ENCODE measurements around the gene NFATC1. TPM values are rescaled to one million over a fixed set of nuclear protein-coding genes. Genes with fewer than 3 reads are reported as not detected.

NFATC1 gene
- total RNA-seq, 4 donors from 2014 or later = 10.1 to 15.0 (median 12.7) TPM

DNA sequence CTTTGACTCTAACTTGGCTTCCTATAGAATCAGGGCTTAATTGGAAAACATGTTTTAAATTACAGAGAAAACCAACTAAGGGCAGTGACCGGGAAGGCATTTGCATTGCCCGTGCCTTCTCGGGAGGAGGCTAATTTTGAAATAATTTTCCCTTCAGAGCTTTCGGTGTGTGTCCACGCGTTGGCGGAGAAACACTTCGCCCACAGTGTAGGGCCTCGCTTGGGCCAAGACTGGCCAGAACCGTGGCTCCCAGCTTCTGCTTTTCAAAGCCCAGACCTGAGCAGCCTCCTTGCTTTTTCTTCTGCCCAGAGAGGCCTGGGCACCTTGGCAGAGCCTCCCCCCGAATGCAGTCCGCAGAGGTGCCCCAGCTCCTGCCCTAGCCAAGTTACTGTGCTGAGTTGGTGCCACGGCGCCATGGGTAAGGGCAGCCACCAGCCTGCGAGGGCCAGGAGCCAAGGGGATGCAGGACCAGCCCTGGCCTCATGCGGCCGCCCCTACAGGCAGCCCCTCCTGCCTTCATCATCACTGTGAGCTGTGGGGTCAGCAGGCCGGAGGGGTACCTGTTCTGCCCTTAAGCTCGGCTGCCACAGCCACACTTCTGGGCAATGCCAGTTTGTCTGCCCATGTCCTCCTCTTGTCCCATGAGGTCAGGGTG, 57.4 kb downstream of the NFATC1 start:
- WGBS, 2 donors = 87 to 92% methylated on average over 13 to 19 of the region's 19 CpGs
- peaks cover 8 to 16% of the 10 kb centered on the region in 2 donors for H3K36me3 ChIP-seq

DNA sequence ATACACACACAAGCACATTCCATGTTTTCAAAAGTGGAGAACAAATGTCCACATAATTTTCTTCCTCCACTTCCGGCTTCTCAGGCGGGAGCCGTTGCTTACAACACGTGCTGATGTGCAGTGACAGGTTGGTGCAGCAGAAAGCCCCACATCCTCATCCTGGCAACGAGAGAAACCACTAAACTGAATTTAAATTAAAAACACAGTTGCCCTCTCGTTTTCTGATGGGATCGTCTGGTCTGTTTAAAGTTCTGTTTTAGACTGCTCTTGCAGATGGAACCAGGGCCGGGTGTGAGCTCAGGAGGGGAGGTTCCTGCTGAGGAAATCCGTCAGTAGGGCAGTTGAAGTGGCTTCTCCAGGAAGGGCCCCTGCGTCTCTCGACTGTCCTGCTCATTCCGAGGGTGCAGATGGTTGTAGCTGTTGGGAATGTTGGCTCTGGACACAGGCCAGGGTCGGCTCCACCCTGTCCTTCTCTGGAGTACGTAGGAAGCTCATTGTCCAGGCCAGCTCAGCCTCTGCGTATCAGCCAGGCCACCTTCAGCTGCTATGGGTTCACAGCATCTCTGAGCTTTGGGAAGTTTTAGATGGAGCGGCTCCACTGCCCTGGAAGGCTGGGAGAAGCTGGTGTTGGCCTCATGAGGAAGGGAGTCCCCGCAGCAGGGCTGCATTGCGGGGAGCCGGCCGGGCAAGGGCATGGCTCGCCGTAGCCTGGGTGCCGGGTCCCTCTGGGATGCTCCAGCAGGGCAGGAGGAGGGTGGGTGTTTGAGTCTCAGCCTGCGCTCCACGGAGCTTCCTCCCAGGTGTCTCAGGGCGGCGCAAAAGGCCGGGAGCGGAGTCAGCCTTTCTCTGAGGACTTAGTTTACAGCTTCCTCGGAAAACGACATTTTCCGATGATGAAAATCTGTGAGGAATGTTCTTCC, 58.3 kb downstream of the NFATC1 start:
- H3K27me3 ChIP-seq = no peaks in the 10 kb centered on the region
- no peak overlapping the region for H3K27ac ChIP-seq
- peaks cover 8 to 16% of the 10 kb centered on the region in 2 donors for H3K36me3 ChIP-seq
- peak; percentile 17 to 20 for DNase-seq
- 68 to 86% methylated on average over 26 to 27 of the region's 32 CpGs for WGBS, 2 donors
- H3K4me3 ChIP-seq (replicated peaks in 1 of 3) = no peak overlapping the region
- H3K9me3 ChIP-seq = no peaks in the 10 kb centered on the region
- intact Hi-C loops (cut with DNase I) = no loop called here
- peaks cover 0 to 13% of the 10 kb centered on the region in 2 donors for H3K4me1 ChIP-seq
- TF ChIP-seq, protein P1, sequence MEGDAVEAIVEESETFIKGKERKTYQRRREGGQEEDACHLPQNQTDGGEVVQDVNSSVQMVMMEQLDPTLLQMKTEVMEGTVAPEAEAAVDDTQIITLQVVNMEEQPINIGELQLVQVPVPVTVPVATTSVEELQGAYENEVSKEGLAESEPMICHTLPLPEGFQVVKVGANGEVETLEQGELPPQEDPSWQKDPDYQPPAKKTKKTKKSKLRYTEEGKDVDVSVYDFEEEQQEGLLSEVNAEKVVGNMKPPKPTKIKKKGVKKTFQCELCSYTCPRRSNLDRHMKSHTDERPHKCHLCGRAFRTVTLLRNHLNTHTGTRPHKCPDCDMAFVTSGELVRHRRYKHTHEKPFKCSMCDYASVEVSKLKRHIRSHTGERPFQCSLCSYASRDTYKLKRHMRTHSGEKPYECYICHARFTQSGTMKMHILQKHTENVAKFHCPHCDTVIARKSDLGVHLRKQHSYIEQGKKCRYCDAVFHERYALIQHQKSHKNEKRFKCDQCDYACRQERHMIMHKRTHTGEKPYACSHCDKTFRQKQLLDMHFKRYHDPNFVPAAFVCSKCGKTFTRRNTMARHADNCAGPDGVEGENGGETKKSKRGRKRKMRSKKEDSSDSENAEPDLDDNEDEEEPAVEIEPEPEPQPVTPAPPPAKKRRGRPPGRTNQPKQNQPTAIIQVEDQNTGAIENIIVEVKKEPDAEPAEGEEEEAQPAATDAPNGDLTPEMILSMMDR (IDR thresholded peaks at IDR 0.05) = no peak
- no peak for TF ChIP-seq POLR2A (IDR thresholded peaks at IDR 0.05)

More for the DNA sequence above, 57.4 kb downstream of the NFATC1 start:
- no peaks in the 10 kb centered on the region for H3K9me3 ChIP-seq
- intact Hi-C loops (cut with DNase I) = no loop called here
- no peaks in the 10 kb centered on the region for H3K27me3 ChIP-seq
- H3K4me1 ChIP-seq = peaks cover 0 to 4% of the 10 kb centered on the region in 2 donors
- H3K4me3 ChIP-seq (replicated peaks in 1 of 3) = no peak overlapping the region
- DNase-seq = no peak
- TF ChIP-seq, protein P1 (IDR thresholded peaks at IDR 0.05) = no peak
- TF ChIP-seq POLR2A (IDR thresholded peaks at IDR 0.05) = no peak
- H3K27ac ChIP-seq = no peak overlapping the region

DNA sequence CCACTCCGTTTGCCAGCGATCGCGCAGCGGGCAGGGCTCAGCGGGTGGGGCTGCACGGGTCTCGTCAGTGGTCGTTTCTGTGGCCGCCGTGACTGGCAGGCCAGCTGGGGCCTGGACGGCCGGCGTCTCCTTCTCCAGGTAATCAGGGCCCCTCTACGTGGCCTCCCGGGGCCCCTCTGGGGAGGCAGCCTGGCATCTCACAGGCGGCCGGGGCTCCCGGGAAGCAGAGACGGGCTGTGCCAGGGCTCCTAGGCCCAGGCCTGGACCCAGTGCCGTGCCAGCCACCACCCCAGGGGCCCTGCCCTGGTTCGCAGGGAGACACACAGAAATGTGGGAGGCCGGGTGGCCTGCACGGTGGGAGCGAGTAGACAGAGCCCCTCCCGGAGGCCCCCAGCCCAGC, 59.5 kb downstream of the NFATC1 start:
- WGBS, 2 donors = 93 to 97% methylated on average over 16 to 20 of the region's 26 CpGs
- DNase-seq = no peak
- intact Hi-C loops (cut with DNase I) = no loop called here

GRCh38 chr18:79456105-79456980, 60.6 kb downstream of the NFATC1 start:
- TF ChIP-seq POLR2A (IDR thresholded peaks at IDR 0.05) = no peak
- TF ChIP-seq, protein P1 (IDR thresholded peaks at IDR 0.05) = no peak
- no peak for DNase-seq
- Histone ChIP-seq H3K4me1 (peaks cover 0 to 23% of the 10 kb centered on the region in 2 donors), H3K36me3 (peaks cover 1 to 8% of the 10 kb centered on the region in 2 donors), H3K27me3 (no peaks in the 10 kb centered on the region), H3K4me3 (replicated peaks in 1 of 3) (no peak overlapping the region), H3K9me3 (no peaks in the 10 kb centered on the region), H3K27ac (no peak overlapping the region)
- intact Hi-C loops (cut with DNase I) = no loop called here
- WGBS, 2 donors = 93% methylated on average over 26 to 30 of the region's 37 CpGs

More for the DNA sequence above, 59.5 kb downstream of the NFATC1 start:
- Histone ChIP-seq H3K36me3 (peaks cover 8 to 13% of the 10 kb centered on the region in 2 donors), H3K27ac (no peak overlapping the region), H3K4me3 (replicated peaks in 1 of 3) (no peak overlapping the region), H3K27me3 (no peaks in the 10 kb centered on the region), H3K4me1 (peaks cover 0 to 23% of the 10 kb centered on the region in 2 donors), H3K9me3 (no peaks in the 10 kb centered on the region)
- TF ChIP-seq, protein P1 (IDR thresholded peaks at IDR 0.05) = no peak
- no peak for TF ChIP-seq POLR2A (IDR thresholded peaks at IDR 0.05)

Data from thyroid gland (tissue), 4 donors.